Activated CD4-positive, alpha-beta memory T cell treated with anti-CD3 and anti-CD28 coated beads for 36 hours (primary cell): ENCODE data around the gene THSD8. TPM values are rescaled to one million over a fixed set of nuclear protein-coding genes. Genes with fewer than 3 reads are reported as not detected.
A peak's percentile ranks its signal among the peaks of the same experiment; 100 is the strongest.

Experiments
- CTCF ChIA-PET: fragments of 350-600 bp; sonication (Branson Sonifier 250); formaldehyde crosslinking; loops from one replicate; lab custom pipeline; 2021; ENCODE audit warnings: antibody characterized with exemption, inconsistent platforms; lab: Charles Lee
- POLR2A ChIA-PET: fragments of 350-600 bp; sonication (Branson Sonifier 250); formaldehyde crosslinking; loops from one replicate; lab custom pipeline; 2021; ENCODE audit warnings: antibody characterized with exemption; lab: Charles Lee
- DNase-seq: peaks from one replicate; pipeline ENCODE4 v3.0.0-alpha.2; 2020
- H3K27ac Mint-ChIP-seq: one replicate; pipeline ENCODE4 v1.8.0; 2021; ENCODE audit warnings: mixed read lengths
- H3K27me3 Mint-ChIP-seq: one replicate; pipeline ENCODE4 v1.8.0; 2021; ENCODE audit warnings: mixed read lengths
- H3K36me3 Mint-ChIP-seq: one replicate; pipeline ENCODE4 v1.8.0; 2021; ENCODE audit warnings: mixed read lengths
- H3K4me1 Mint-ChIP-seq: one replicate; pipeline ENCODE4 v1.8.0; 2021; ENCODE audit warnings: low read depth, mixed read lengths
- H3K4me3 Mint-ChIP-seq: one replicate; pipeline ENCODE4 v1.8.0; 2021; ENCODE audit warnings: mild to moderate bottlenecking, mixed read lengths
- H3K9me3 Mint-ChIP-seq: one replicate; pipeline ENCODE4 v1.8.0; 2021; ENCODE audit warnings: mixed read lengths
- intact Hi-C: fragments of 100-400 bp; cut with micrococcal nuclease; formaldehyde crosslinking; loops from one replicate; pipeline ENCODE4 v1.15.1; 2023
- total RNA-seq, 2 experiments: library from RNA; stranded (reverse); gene quantifications; one replicate each; pipeline ENCODE4 v1.2.3, GENCODE V29; 2021

THSD8 gene
- total RNA-seq, 2 experiments from 2014 or later: 42.4 to 44.6 TPM

- Mint-ChIP-seq H3K4me3 (no peak overlapping the region), H3K9me3 (no peaks in the 10 kb centered on the region), H3K27ac (peak overlapping the region; percentile 96), H3K4me1 (peaks cover 14% of the 10 kb centered on the region), H3K27me3 (no peaks in the 10 kb centered on the region), H3K36me3 (peaks cover 9% of the 10 kb centered on the region)
- intact Hi-C loops: no loop called here
- no peak for DNase-seq
- ChIA-PET CTCF (interaction anchor here (2.1 to 5.0 kb wide), 2 partner anchors 9 to 21 kb away, joined by 6 to 41 read pairs; no protein-coding TSS in a partner anchor), POLR2A (interaction anchor here (3.4 kb wide), 1 partner anchor 9 kb away, joined by 26 read pairs; no protein-coding TSS in a partner anchor)
Measured at GRCh38 chr19:12786952-12787351, 14.9 kb upstream of the THSD8 start.

GRCh38 chr19:12787458-12787857 is 14.4 kb upstream of the THSD8 start:
- Mint-ChIP-seq H3K27me3 (no peaks in the 10 kb centered on the region), H3K27ac (peak overlapping the region; percentile 96)
- intact Hi-C loops: no loop called here

GRCh38 chr19:12788042-12788681 is 13.7 kb upstream of the THSD8 start:
- intact Hi-C loops: no loop called here
- POLR2A ChIA-PET: interaction anchor here (1.2 to 3.4 kb wide), 3 partner anchors 11 to 364 kb away, joined by 4 to 26 read pairs (median 4); no protein-coding TSS in a partner anchor

More at GRCh38 chr19:12787458-12787857, 14.4 kb upstream of the THSD8 start:
- Mint-ChIP-seq H3K4me1 (peaks cover 10% of the 10 kb centered on the region), H3K36me3 (peaks cover 13% of the 10 kb centered on the region), H3K4me3 (no peak overlapping the region), H3K9me3 (no peaks in the 10 kb centered on the region)
- ChIA-PET POLR2A (interaction anchor here (3.4 kb wide), 1 partner anchor 10 kb away, joined by 26 read pairs; no protein-coding TSS in a partner anchor), CTCF (interaction anchor here (0.7 to 5.0 kb wide), 3 partner anchors 9 to 21 kb away, joined by 3 to 41 read pairs (median 6); no protein-coding TSS in a partner anchor)
- DNase-seq: no peak

GRCh38 chr19:12788682-12789097 is 13.2 kb upstream of the THSD8 start:
- POLR2A ChIA-PET: interaction anchor here (0.8 to 3.4 kb wide), 4 partner anchors 11 to 364 kb away, joined by 4 to 26 read pairs (median 5); partner anchors contain the start of gene TNPO2
- DNase-seq: peak; percentile 77
- H3K4me1 Mint-ChIP-seq: peaks cover 10% of the 10 kb centered on the region
- intact Hi-C loops: no loop called here
- H3K36me3 Mint-ChIP-seq: peaks cover 23% of the 10 kb centered on the region
- CTCF ChIA-PET: interaction anchor here (0.9 to 5.0 kb wide), 5 partner anchors 11 to 31 kb away, joined by 3 to 41 read pairs (median 5); partner anchors contain the start of gene RNASEH2A
- H3K4me3 Mint-ChIP-seq: peak overlapping the region; percentile 94
- H3K27ac Mint-ChIP-seq: peak overlapping the region; percentile 96
- H3K27me3 Mint-ChIP-seq: no peaks in the 10 kb centered on the region
- no peaks in the 10 kb centered on the region for H3K9me3 Mint-ChIP-seq

More at GRCh38 chr19:12788042-12788681, 13.7 kb upstream of the THSD8 start:
- Mint-ChIP-seq H3K27ac (peak overlapping the region; percentile 96), H3K9me3 (no peaks in the 10 kb centered on the region), H3K4me3 (peak overlapping the region; percentile 94), H3K36me3 (peaks cover 20% of the 10 kb centered on the region), H3K27me3 (no peaks in the 10 kb centered on the region), H3K4me1 (peaks cover 10% of the 10 kb centered on the region)
- CTCF ChIA-PET: interaction anchor here (0.7 to 5.0 kb wide), 7 partner anchors 8 to 31 kb away, joined by 3 to 41 read pairs (median 5); partner anchors contain the start of gene RNASEH2A
- DNase-seq: no peak

GRCh38 chr19:12789098-12789903 is 12.6 kb upstream of the THSD8 start:
- Mint-ChIP-seq H3K36me3 (peaks cover 26% of the 10 kb centered on the region), H3K4me1 (peaks cover 14% of the 10 kb centered on the region), H3K27ac (peak overlapping the region; percentile 99), H3K9me3 (no peaks in the 10 kb centered on the region), H3K4me3 (peak overlapping the region; percentile 94), H3K27me3 (no peaks in the 10 kb centered on the region)
- intact Hi-C loops: no loop called here
- peak; percentile 64 for DNase-seq
- ChIA-PET POLR2A (interaction anchor here (0.8 to 3.4 kb wide), 4 partner anchors 12 to 363 kb away, joined by 4 to 26 read pairs (median 5); partner anchors contain the start of gene TNPO2), CTCF (interaction anchor here (0.9 to 5.0 kb wide), 5 partner anchors 12 to 32 kb away, joined by 3 to 41 read pairs (median 5); partner anchors contain the start of gene RNASEH2A)

GRCh38 chr19:12789904-12790619 is 11.8 kb upstream of the THSD8 start:
- peaks cover 29% of the 10 kb centered on the region for H3K36me3 Mint-ChIP-seq
- POLR2A ChIA-PET: interaction anchor here (0.6 to 5.5 kb wide), 5 partner anchors 8 to 362 kb away, joined by 3 to 89 read pairs (median 26); no protein-coding TSS in a partner anchor
- CTCF ChIA-PET: interaction anchor here (1.7 to 18.0 kb wide), 5 partner anchors 13 to 26 kb away, joined by 4 to 636 read pairs (median 41); partner anchors contain the start of genes HOOK2 and RNASEH2A
- intact Hi-C loops: loop anchor here (2.0 to 5.0 kb wide), 7 partner anchors 53 to 1057 kb away; partner anchors contain the start of genes CALR, GET3, IER2 and STX10
- peak overlapping the region; percentile 94 for H3K4me3 Mint-ChIP-seq
- H3K9me3 Mint-ChIP-seq: no peaks in the 10 kb centered on the region
- H3K27ac Mint-ChIP-seq: peak overlapping the region; percentile 99
- H3K4me1 Mint-ChIP-seq: peaks cover 20% of the 10 kb centered on the region
- DNase-seq: peak; percentile 98
- H3K27me3 Mint-ChIP-seq: no peaks in the 10 kb centered on the region

GRCh38 chr19:12790628-12791344 is 11.1 kb upstream of the THSD8 start:
- Mint-ChIP-seq H3K4me3 (peak overlapping the region; percentile 94), H3K4me1 (peaks cover 25% of the 10 kb centered on the region), H3K27me3 (no peaks in the 10 kb centered on the region), H3K27ac (peak overlapping the region; percentile 99), H3K36me3 (peaks cover 29% of the 10 kb centered on the region), H3K9me3 (no peaks in the 10 kb centered on the region)
- ChIA-PET POLR2A (interaction anchor here (0.6 to 5.5 kb wide), 15 partner anchors 9 to 1056 kb away, joined by 3 to 89 read pairs (median 5); partner anchors contain the start of genes HOOK2, RAD23A, THSD8 and TNPO2), CTCF (interaction anchor here (0.7 to 18.0 kb wide), 7 partner anchors 8 to 175 kb away, joined by 3 to 636 read pairs (median 7); partner anchors contain the start of genes HOOK2 and TNPO2)
- peak; percentile 44 for DNase-seq
- intact Hi-C loops: loop anchor here (1.0 to 5.0 kb wide), 9 partner anchors 8 to 1057 kb away; partner anchors contain the start of genes CALR, GET3, IER2 and STX10

GRCh38 chr19:12791345-12792050 is 10.4 kb upstream of the THSD8 start, which contains the start of gene JUNB:
JUNB (plus strand) TSS chr19:12791486; CDS start chr19:12791772, 286 bp downstream.
- peak within 1 kb of the TSS; percentile 99 for H3K27ac Mint-ChIP-seq
- DNase-seq: peak; percentile 98
- H3K36me3 Mint-ChIP-seq: peaks cover 30% of the 10 kb centered on the region
- POLR2A ChIA-PET: interaction anchor here (0.9 to 5.5 kb wide), 17 partner anchors 9 to 1055 kb away, joined by 3 to 89 read pairs (median 5); partner anchors contain the start of genes HOOK2, RAD23A, THSD8 and TNPO2
- no peaks in the 10 kb centered on the region for H3K9me3 Mint-ChIP-seq
- intact Hi-C loops: loop anchor here (1.0 to 5.0 kb wide), 9 partner anchors 9 to 1056 kb away; partner anchors contain the start of genes CALR, GET3, IER2 and STX10
- CTCF ChIA-PET: interaction anchor here (0.7 to 18.0 kb wide), 8 partner anchors 9 to 174 kb away, joined by 3 to 636 read pairs (median 6); partner anchors contain the start of genes HOOK2 and TNPO2
- H3K27me3 Mint-ChIP-seq: no peaks in the 10 kb centered on the region
- H3K4me1 Mint-ChIP-seq: peaks cover 32% of the 10 kb centered on the region
- H3K4me3 Mint-ChIP-seq: peak within 1 kb of the TSS; percentile 94
